Measurements from ENCODE around the gene CHIC2. TPM values are rescaled to one million over a fixed set of nuclear protein-coding genes. Genes with fewer than 3 reads are reported as not detected.

Gene CHIC2
- total RNA-seq, 6 experiments from 2014 or later = 8.4 to 22.9 (median 15.3) TPM

DNA sequence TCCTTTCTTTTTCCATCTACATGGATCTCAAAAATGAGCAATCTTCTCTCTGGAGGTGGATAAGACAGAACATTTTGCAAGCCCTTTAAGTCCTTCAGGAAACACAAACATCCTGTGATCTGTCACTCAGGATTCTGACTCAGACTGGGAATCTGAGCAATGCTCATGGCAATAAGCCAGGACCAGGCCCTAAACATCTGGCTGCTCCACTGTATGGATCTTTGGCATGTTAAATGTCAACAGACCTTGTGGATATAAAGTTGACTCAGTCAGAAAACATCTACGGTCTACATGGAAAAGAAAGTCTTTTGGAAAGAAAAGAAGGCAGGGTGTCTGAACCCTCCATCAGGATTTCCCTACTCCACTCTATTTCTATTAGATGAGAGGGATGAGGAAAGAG lies 17.8 kb upstream of the CHIC2 start:
- peaks cover 0 to 6% (median 0%) of the 10 kb centered on the region in 4 donors for H3K4me1 ChIP-seq
- H3K4me3 ChIP-seq = no peak overlapping the region
- no peak for TF ChIP-seq POLR2A (IDR thresholded peaks at IDR 0.05)
- TF ChIP-seq, protein P1, sequence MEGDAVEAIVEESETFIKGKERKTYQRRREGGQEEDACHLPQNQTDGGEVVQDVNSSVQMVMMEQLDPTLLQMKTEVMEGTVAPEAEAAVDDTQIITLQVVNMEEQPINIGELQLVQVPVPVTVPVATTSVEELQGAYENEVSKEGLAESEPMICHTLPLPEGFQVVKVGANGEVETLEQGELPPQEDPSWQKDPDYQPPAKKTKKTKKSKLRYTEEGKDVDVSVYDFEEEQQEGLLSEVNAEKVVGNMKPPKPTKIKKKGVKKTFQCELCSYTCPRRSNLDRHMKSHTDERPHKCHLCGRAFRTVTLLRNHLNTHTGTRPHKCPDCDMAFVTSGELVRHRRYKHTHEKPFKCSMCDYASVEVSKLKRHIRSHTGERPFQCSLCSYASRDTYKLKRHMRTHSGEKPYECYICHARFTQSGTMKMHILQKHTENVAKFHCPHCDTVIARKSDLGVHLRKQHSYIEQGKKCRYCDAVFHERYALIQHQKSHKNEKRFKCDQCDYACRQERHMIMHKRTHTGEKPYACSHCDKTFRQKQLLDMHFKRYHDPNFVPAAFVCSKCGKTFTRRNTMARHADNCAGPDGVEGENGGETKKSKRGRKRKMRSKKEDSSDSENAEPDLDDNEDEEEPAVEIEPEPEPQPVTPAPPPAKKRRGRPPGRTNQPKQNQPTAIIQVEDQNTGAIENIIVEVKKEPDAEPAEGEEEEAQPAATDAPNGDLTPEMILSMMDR (IDR thresholded peaks at IDR 0.05) = no peak
- no peaks in the 10 kb centered on the region for H3K9me3 ChIP-seq
- ATAC-seq = peak in 1 of 4 donors; percentile 65
- no peaks in the 10 kb centered on the region for H3K27me3 ChIP-seq
- intact Hi-C loops (cut with DNase I) = no loop called here
- no peak for DNase-seq
- 57% methylated on average over 1 of the region's 1 CpG for WGBS (ENCODE audit: insufficient coverage, low coverage, low lambda C conversion rate, missing lambda C conversion rate)
- no peaks in the 10 kb centered on the region for H3K36me3 ChIP-seq
- no peak overlapping the region for H3K27ac ChIP-seq

DNA sequence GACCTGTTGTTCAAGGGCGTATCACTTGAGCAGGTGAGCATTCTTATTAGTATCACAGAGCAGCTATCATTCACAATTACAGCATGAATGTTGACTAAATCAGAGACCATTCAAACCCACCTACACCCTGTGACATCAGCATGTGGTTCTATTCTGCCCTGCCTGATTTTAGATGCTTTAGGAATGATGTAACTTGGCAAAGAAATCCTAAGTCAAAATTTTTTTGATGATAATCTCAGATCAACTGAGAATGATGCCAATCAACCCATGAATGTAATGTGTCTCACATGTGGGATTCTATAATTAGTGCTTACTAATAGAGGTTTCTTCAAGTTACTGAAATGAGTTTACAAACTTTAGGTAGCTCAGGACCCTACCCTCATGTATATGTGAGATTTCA lies 13.4 kb upstream of the CHIC2 start:
- no peak overlapping the region for H3K4me3 ChIP-seq
- WGBS (ENCODE audit: insufficient coverage, low coverage, low lambda C conversion rate, missing lambda C conversion rate) = 100% methylated on average over 1 of the region's 1 CpG
- peak in 1 of 4 donors; percentile 24 for ATAC-seq
- intact Hi-C loops (cut with DNase I) = no loop called here
- TF ChIP-seq POLR2A (IDR thresholded peaks at IDR 0.05) = no peak
- no peak for DNase-seq
- no peaks in the 10 kb centered on the region for H3K27me3 ChIP-seq
- H3K27ac ChIP-seq = no peak overlapping the region
- H3K9me3 ChIP-seq = no peaks in the 10 kb centered on the region
- H3K4me1 ChIP-seq = no peaks in the 10 kb centered on the region
- no peaks in the 10 kb centered on the region for H3K36me3 ChIP-seq

DNA sequence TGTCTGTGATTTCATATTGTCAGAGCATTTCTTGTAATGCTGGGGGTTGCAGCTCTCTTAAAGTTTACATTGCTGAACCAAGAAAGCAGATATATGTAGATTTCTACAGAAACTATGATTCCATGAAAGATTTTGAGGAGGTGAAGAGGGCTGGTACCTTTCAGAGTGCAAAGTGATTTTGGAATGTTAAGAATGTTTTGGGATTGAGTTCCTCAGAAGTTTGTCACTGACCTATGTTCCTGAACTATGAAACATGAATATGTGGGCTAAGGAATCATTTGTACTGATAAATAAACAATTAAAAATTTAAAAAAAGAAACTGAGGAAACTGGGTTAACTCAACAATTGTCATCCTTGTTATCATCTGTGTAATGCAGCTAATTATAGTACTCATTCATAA lies 12.3 kb upstream of the CHIC2 start:
- H3K4me1 ChIP-seq = no peaks in the 10 kb centered on the region
- no peaks in the 10 kb centered on the region for H3K36me3 ChIP-seq
- intact Hi-C loops (cut with DNase I) = no loop called here
- DNase-seq (no peak), ATAC-seq (no peak)
- no peak overlapping the region for H3K27ac ChIP-seq
- TF ChIP-seq, protein P1 (IDR thresholded peaks at IDR 0.05) = no peak
- no peak for TF ChIP-seq POLR2A (IDR thresholded peaks at IDR 0.05)
- H3K27me3 ChIP-seq = no peaks in the 10 kb centered on the region
- H3K9me3 ChIP-seq = no peaks in the 10 kb centered on the region
- no peak overlapping the region for H3K4me3 ChIP-seq

DNA sequence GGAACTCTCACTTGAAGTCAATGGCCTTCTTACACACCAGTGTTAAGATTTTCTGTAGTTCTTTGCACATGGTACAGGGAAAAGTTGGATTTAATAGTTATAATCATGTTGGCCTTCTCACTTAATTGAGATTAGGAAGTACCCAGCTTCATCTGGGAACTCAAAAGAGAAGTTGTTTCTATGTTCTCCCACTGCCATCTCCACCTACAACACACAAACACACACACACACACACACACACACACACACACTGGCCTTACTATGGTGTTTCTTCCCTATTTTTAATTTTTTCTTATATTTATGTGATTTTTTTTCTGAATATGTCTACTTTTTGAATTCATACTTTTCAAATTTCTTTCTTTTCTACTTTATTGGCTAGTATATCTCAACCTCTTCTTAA lies 10.0 kb upstream of the CHIC2 start:
- intact Hi-C loops (cut with DNase I) = no loop called here
- Histone ChIP-seq H3K27me3 (no peaks in the 10 kb centered on the region), H3K4me1 (no peaks in the 10 kb centered on the region), H3K27ac (no peak overlapping the region), H3K4me3 (no peak overlapping the region), H3K36me3 (no peaks in the 10 kb centered on the region), H3K9me3 (no peaks in the 10 kb centered on the region)
- DNase-seq (no peak), ATAC-seq (no peak)
- TF ChIP-seq, protein P1 (IDR thresholded peaks at IDR 0.05) = no peak
- no peak for TF ChIP-seq POLR2A (IDR thresholded peaks at IDR 0.05)

DNA sequence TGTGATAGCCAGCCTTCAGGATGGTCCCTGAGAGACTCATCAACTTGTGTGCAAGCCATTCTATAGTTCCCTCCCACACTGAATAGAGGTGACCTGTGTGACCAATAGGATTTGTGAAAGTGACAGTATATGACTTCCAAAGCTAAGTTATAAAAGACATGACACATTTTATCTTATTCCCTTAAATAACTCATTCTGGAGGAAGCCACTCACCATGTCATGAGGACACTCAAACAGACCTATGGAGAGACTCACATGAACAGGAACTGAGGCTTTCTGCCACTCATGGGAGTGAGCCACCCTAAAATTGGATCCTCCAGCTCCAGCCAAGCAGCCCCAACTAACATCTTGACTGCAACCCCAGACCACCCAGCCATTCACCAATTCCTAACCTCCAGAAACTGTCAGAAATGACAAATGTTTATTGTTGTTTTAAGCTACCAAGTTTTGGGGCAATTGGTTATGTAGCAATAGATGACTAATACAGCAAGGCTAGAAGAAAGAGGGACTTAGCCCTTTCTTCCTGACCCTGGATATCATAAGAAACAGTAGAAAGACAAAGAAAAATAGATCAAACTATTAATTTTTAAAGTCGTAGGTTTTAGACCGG lies 9.0 kb upstream of the CHIC2 start:
- WGBS (ENCODE audit: insufficient coverage, low coverage, low lambda C conversion rate, missing lambda C conversion rate) = 91% methylated on average over 2 of the region's 2 CpGs
- ATAC-seq = no peak

More for the DNA sequence above, 9.0 kb upstream of the CHIC2 start:
- Histone ChIP-seq H3K27me3 (no peaks in the 10 kb centered on the region), H3K4me3 (no peak overlapping the region), H3K9me3 (no peaks in the 10 kb centered on the region), H3K36me3 (no peaks in the 10 kb centered on the region), H3K4me1 (no peaks in the 10 kb centered on the region), H3K27ac (no peak overlapping the region)
- TF ChIP-seq, protein P1 (IDR thresholded peaks at IDR 0.05) = no peak
- TF ChIP-seq POLR2A (IDR thresholded peaks at IDR 0.05) = no peak
- intact Hi-C loops (cut with DNase I) = no loop called here
- DNase-seq = no peak
